ENCODE data around the gene QKI. TPM values are rescaled to one million over a fixed set of nuclear protein-coding genes. Genes with fewer than 3 reads are reported as not detected.
"Not testable (repeated sequence)": the region's sequence is repeated elsewhere in the genome, so short reads cannot be mapped to it uniquely, and the experiment has no call there.

QKI gene
- total RNA-seq, 1 experiment from 2014 or later = 176 TPM

DNA sequence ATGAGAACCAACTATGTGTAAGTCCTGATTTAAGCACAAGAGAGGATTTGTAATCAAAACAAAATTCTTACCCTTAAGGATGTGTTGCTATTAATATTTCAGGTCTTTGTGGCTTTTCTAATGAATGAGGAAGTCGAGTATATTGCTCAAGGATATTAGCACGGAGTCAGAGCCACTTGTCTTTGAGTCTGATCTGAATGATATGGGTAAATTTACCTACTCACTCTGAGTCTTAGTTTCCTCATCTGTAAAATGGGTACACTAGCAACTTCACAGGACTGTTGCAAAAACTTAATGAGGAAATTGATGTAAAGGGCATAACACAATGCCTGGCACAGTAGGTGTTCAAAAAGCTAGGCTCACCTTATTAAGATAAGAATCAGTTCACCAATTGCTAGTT lies 30.0 kb upstream of the QKI start:
- Mint-ChIP-seq H3K9me3 (peaks cover 0 to 4% of the 10 kb centered on the region in 2 experiments; a peak in 1 of 5 replicates), H3K4me3 (no peak overlapping the region), H3K27ac (no peak overlapping the region), H3K36me3 (ENCODE audit: insufficient read depth in 1 of 3, low read depth in 3 of 3) (peaks cover 0 to 6% (median 0%) of the 10 kb centered on the region in 3 experiments; a peak in 1 of 7 replicates), H3K27me3 (ENCODE audit: low read depth) (no peaks in the 10 kb centered on the region), H3K4me1 (peaks cover 11 to 13% of the 10 kb centered on the region in 2 experiments)
- H2BK12ac ChIP-seq (ENCODE audit: insufficient read length, low read depth, low read length) = no peak overlapping the region
- no peaks in the 10 kb centered on the region for H3K79me1 ChIP-seq (ENCODE audit: insufficient read depth, low read depth, low read length, poor library complexity, severe bottlenecking)
- H3K18ac ChIP-seq (ENCODE audit: insufficient read length, low read depth, low read length) = no peak overlapping the region
- no peak overlapping the region for H4K8ac ChIP-seq (replicated peaks; ENCODE audit: insufficient read length, low read depth, low read length)
- no peak overlapping the region for H2BK5ac ChIP-seq (ENCODE audit: insufficient read length, low read length)
- H3K56ac ChIP-seq (ENCODE audit: insufficient read length, low read depth, low read length) = no peak overlapping the region
- H2BK15ac ChIP-seq (ENCODE audit: low read depth, low read length) = no peak overlapping the region
- H2BK20ac ChIP-seq (ENCODE audit: low read depth, low read length, poor library complexity, severe bottlenecking) = no peak overlapping the region
- H3K27ac ChIP-seq (ENCODE audit: insufficient read length, low read depth, low read length) = no peak overlapping the region
- H3K9me3 ChIP-seq (ENCODE audit: control insufficient read depth, low read depth, low read length) = no peaks in the 10 kb centered on the region
- H4K5ac ChIP-seq (ENCODE audit: insufficient read length, low read depth, low read length) = no peak overlapping the region
- DNase-seq = no peak
- H3K79me2 ChIP-seq (ENCODE audit: insufficient read depth, low read length) = no peaks in the 10 kb centered on the region
- no peaks in the 10 kb centered on the region for H3K4me1 ChIP-seq (ENCODE audit: insufficient read depth, low read length)
- no peak overlapping the region for H3T11ph ChIP-seq (ENCODE audit: low read length)
- no peak overlapping the region for H3K14ac ChIP-seq (ENCODE audit: insufficient read depth, low read length)
- H4K91ac ChIP-seq (ENCODE audit: insufficient read length, low read depth, low read length) = no peak overlapping the region
- H4K20me1 ChIP-seq (ENCODE audit: control insufficient read depth, insufficient read depth, insufficient read length) = no peaks in the 10 kb centered on the region
- no peak overlapping the region for H2AK5ac ChIP-seq (ENCODE audit: insufficient read length, low read length)
- no peak overlapping the region for H3K4ac ChIP-seq (ENCODE audit: low read depth, low read length)
- no peaks in the 10 kb centered on the region for H3K27me3 ChIP-seq (ENCODE audit: insufficient read depth, low read length)
- no peak for TF ChIP-seq CTCF (conservative IDR thresholded peaks at IDR 0.05)
- H3K23me2 ChIP-seq (ENCODE audit: insufficient read length, low read depth, low read length, poor library complexity, severe bottlenecking) = no peaks in the 10 kb centered on the region
- H2AFZ ChIP-seq (ENCODE audit: low read length) = no peak overlapping the region
- no peak overlapping the region for H2BK120ac ChIP-seq (ENCODE audit: low read depth, low read length, poor library complexity, severe bottlenecking)
- H3K23ac ChIP-seq (ENCODE audit: insufficient read length, low read depth, low read length) = no peak overlapping the region
- WGBS (ENCODE audit: extremely low coverage, insufficient read length, low lambda C conversion rate) = no CpG with 5 or more reads among the region's 2 CpGs
- no peak overlapping the region for H3K9ac ChIP-seq (ENCODE audit: extremely low read depth, insufficient read length, low read length)
- no peak overlapping the region for H3K4me2 ChIP-seq (ENCODE audit: insufficient read depth, insufficient read length, low read length)

GRCh38 chr6:163385503-163385902 lies 29.0 kb upstream of the QKI start:
- not testable (repeated sequence) for H3K4ac ChIP-seq (ENCODE audit: low read depth, low read length); H3K27ac Mint-ChIP-seq; H2AK5ac ChIP-seq (ENCODE audit: insufficient read length, low read length); H3K56ac ChIP-seq (ENCODE audit: insufficient read length, low read depth, low read length); H3K9ac ChIP-seq (ENCODE audit: extremely low read depth, insufficient read length, low read length); DNase-seq; H4K91ac ChIP-seq (ENCODE audit: insufficient read length, low read depth, low read length); H3T11ph ChIP-seq (ENCODE audit: low read length); H3K14ac ChIP-seq (ENCODE audit: insufficient read depth, low read length); H3K79me2 ChIP-seq (ENCODE audit: insufficient read depth, low read length); H3K27me3 Mint-ChIP-seq (ENCODE audit: low read depth); H2BK12ac ChIP-seq (ENCODE audit: insufficient read length, low read depth, low read length); H2BK20ac ChIP-seq (ENCODE audit: low read depth, low read length, poor library complexity, severe bottlenecking); H3K79me1 ChIP-seq (ENCODE audit: insufficient read depth, low read depth, low read length, poor library complexity, severe bottlenecking); H3K27me3 ChIP-seq (ENCODE audit: insufficient read depth, low read length); H3K9me3 ChIP-seq (ENCODE audit: control insufficient read depth, low read depth, low read length); H2BK15ac ChIP-seq (ENCODE audit: low read depth, low read length); H4K8ac ChIP-seq (replicated peaks; ENCODE audit: insufficient read length, low read depth, low read length); H4K5ac ChIP-seq (ENCODE audit: insufficient read length, low read depth, low read length); H3K4me2 ChIP-seq (ENCODE audit: insufficient read depth, insufficient read length, low read length); H2BK120ac ChIP-seq (ENCODE audit: low read depth, low read length, poor library complexity, severe bottlenecking); H3K4me3 Mint-ChIP-seq; H3K23me2 ChIP-seq (ENCODE audit: insufficient read length, low read depth, low read length, poor library complexity, severe bottlenecking); H2BK5ac ChIP-seq (ENCODE audit: insufficient read length, low read length); H2AFZ ChIP-seq (ENCODE audit: low read length); H3K36me3 Mint-ChIP-seq (ENCODE audit: insufficient read depth in 1 of 3, low read depth in 3 of 3); H3K4me1 ChIP-seq (ENCODE audit: insufficient read depth, low read length); H3K23ac ChIP-seq (ENCODE audit: insufficient read length, low read depth, low read length); H4K20me1 ChIP-seq (ENCODE audit: control insufficient read depth, insufficient read depth, insufficient read length); H3K18ac ChIP-seq (ENCODE audit: insufficient read length, low read depth, low read length); H3K9me3 Mint-ChIP-seq; H3K27ac ChIP-seq (ENCODE audit: insufficient read length, low read depth, low read length)
- H3K4me1 Mint-ChIP-seq = peaks cover 15% of the 10 kb centered on the region in 2 experiments
- no CpG with 5 or more reads among the region's 13 CpGs for WGBS (ENCODE audit: extremely low coverage, insufficient read length, low lambda C conversion rate)
